Posterior vena cava (tissue), 2 donors: Measurements from ENCODE around the gene TMEM106A. TPM values are rescaled to one million over a fixed set of nuclear protein-coding genes. Genes with fewer than 3 reads are reported as not detected.
"Not testable (repeated sequence)": the region's sequence is repeated elsewhere in the genome, so short reads cannot be mapped to it uniquely, and the experiment has no call there.

Experiments used
- DNase-seq: peaks from one replicate; pipeline ENCODE4 v3.0.0-alpha.2; 2020; ENCODE audit warnings: low spot score
- intact Hi-C, 2 donors: fragments of 100-400 bp; cut with DNase I; formaldehyde crosslinking; loops; one replicate each; pipeline versions ENCODE4 v1.14.1 to v1.14.2; 2022 to 2023
- total RNA-seq, 2 donors: library from RNA; stranded (reverse); fragmentation: NEBNext Ultra II Directional; extraction: Animal tissue kit (Norgen Biotek cat#: 25700); gene quantifications; one replicate each; pipeline ENCODE4 v1.2.1, GENCODE V29; 2021
- donor health status: DM: yes; HTN: yes; CAD: no.
- donor health status: DM: yes; HTN: yes; CAD: no.

Gene TMEM106A
- total RNA-seq, 2 donors from 2014 or later, result 18.4 to 19.9 TPM

DNA sequence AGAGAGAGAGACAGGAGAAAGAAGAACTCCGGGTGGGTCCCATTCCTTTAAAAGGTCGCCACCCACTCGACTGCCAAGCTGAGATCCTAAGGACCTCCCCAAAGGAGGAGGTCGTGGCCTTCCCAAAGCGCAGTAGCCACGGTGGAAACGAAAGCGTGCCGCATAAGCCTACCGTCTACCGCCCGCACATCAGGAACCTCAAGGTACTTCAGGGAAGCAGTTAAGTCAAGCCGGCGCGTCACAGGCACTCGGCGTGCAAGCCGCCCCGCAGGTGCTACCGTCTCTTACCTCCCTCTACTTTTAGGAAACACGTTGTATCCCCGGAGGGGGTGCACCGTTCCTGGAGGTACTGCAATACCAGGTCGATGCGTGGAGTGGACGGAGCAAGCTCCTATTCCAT is 27.9 kb downstream of the TMEM106A start:
- DNase-seq, intact Hi-C loops: not testable (repeated sequence)

DNA sequence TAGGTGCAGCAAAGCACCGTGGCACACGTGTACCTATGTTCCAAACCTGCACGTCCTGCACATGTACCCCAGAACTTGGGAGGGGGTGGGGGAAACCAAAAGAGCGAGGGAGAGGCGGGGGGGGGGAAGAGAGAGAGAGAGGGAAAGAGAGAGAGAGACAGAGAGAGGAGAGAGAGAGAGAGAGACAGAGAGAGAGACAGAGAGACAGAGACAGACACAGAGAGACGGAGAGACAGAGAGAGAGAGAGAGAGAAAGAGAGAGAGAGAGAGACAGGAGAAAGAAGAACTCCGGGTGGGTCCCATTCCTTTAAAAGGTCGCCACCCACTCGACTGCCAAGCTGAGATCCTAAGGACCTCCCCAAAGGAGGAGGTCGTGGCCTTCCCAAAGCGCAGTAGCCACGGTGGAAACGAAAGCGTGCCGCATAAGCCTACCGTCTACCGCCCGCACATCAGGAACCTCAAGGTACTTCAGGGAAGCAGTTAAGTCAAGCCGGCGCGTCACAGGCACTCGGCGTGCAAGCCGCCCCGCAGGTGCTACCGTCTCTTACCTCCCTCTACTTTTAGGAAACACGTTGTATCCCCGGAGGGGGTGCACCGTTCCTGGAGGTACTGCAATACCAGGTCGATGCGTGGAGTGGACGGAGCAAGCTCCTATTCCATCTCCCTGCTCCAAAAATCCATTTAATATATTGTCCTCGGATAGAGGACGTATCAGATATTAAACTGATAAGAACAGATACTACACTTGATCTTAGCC is 29.1 kb downstream of the TMEM106A start:
- intact Hi-C loops, DNase-seq: not testable (repeated sequence)

DNA sequence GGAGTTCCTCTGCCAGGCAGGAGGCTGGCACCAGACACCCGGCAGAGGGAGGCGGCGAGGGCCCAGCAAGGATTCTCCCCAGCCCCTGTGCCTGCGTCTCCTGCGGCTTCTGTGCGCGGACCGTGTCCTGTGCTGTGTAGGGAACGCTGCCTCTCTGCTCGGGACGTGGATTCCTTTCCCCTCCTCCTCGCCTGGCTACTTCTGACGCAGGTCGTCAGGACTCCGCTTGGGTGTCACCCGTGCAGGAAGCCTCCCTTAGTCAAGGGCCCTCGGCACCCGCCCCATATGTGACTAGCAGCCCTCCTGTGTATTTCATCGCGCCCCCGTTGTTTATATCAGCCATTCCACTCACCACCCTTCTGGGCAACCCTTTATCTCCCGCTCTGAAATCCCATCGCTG is 34.8 kb downstream of the TMEM106A start:
- intact Hi-C loops, DNase-seq: not testable (repeated sequence)

Other genes starting within 250 kb of the TMEM106A start
- gene AARSD1, start 247.4 kb upstream of the TMEM106A start, total RNA-seq, result 10 to 100 TPM; 22.7 to 34.2 TPM
- 10 to 100 TPM in 1 of 2 donors, 1 to 10 TPM in 1; 9.9 to 11.2 TPM for gene PTGES3L, start 231.8 kb upstream of the TMEM106A start, total RNA-seq
- gene RUNDC1, start 231.3 kb upstream of the TMEM106A start, total RNA-seq, result 10 to 100 TPM; 10.6 to 14.1 TPM
- 1,000 to 10,000 TPM; 1,110 to 1,208 TPM for gene RPL27, start 213.5 kb upstream of the TMEM106A start, total RNA-seq
- gene IFI35, start 205.1 kb upstream of the TMEM106A start, total RNA-seq, result 10 to 100 TPM; 23.9 to 24.1 TPM
- 100 to 1,000 TPM; 247 to 267 TPM for gene VAT1, start 189.5 kb upstream of the TMEM106A start, total RNA-seq
- gene RND2, start 186.6 kb upstream of the TMEM106A start, total RNA-seq, result 1 to 10 TPM; 1.9 to 2.2 TPM
- gene BRCA1, start 86.5 kb upstream of the TMEM106A start, total RNA-seq, result 1 to 10 TPM; 4.6 to 5.9 TPM
- gene NBR1, start 40.7 kb upstream of the TMEM106A start, total RNA-seq, result 10 to 100 TPM; 64.7 to 69.1 TPM
- gene CCDC200, start 16.7 kb downstream of the TMEM106A start, total RNA-seq, result not detected
- over 10,000 TPM; 14,833 to 15,009 TPM for gene RNU2-1, start 22.1 kb downstream of the TMEM106A start, total RNA-seq
- 10 to 100 TPM; 16.1 to 24.3 TPM for gene ARL4D, start 187.1 kb downstream of the TMEM106A start, total RNA-seq